ENCODE data around the gene AKT1. TPM values are rescaled to one million over a fixed set of nuclear protein-coding genes. Genes with fewer than 3 reads are reported as not detected.
A peak's percentile ranks its signal among the peaks of the same experiment; 100 is the strongest.

The AKT1 gene
- total RNA-seq, 1 donor = 188 TPM

DNA sequence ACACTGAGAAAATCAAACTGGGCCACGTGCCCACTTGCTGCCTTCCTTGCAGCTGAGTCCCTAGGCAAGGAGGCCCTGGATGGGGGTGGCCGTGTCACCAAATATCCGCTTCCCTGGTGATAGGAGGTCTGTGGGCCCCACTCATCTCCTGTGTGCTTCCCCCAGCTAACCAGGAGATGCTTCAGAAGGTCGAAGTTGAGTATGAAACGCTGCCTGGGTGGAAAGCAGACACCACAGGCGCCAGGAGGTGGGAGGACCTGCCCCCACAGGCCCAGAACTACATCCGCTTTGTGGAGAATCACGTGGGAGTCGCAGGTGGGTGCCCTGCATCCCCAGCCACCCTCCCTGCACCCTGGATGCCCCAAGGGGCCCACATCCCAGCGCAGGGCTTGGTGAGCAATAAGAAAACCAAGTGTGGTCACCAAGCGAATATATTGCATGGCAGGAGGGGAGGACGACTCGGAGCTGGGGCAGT is 49.4 kb downstream of the AKT1 start:
- Histone ChIP-seq H3K9me3 (ENCODE audit: low read depth, low read length) (no peaks in the 10 kb centered on the region), H4K20me1 (ENCODE audit: insufficient read depth, low read length) (no peaks in the 10 kb centered on the region), H3K36me3 (ENCODE audit: insufficient read depth, low read length) (no peaks in the 10 kb centered on the region), H3K27ac (ENCODE audit: low read depth, low read length) (no peak overlapping the region), H3K27me3 (ENCODE audit: insufficient read depth, low read length) (no peaks in the 10 kb centered on the region), H3K4me1 (ENCODE audit: insufficient read depth, low read length) (peaks cover 32% of the 10 kb centered on the region), H2AFZ (ENCODE audit: low read length) (no peak overlapping the region), H3K4me2 (ENCODE audit: insufficient read depth, low read length) (no peak overlapping the region), H3K4me3 (ENCODE audit: insufficient read depth, low read length) (no peak overlapping the region), H3K79me2 (ENCODE audit: insufficient read depth, low read length) (no peaks in the 10 kb centered on the region)
- TF ChIP-seq, protein P1, sequence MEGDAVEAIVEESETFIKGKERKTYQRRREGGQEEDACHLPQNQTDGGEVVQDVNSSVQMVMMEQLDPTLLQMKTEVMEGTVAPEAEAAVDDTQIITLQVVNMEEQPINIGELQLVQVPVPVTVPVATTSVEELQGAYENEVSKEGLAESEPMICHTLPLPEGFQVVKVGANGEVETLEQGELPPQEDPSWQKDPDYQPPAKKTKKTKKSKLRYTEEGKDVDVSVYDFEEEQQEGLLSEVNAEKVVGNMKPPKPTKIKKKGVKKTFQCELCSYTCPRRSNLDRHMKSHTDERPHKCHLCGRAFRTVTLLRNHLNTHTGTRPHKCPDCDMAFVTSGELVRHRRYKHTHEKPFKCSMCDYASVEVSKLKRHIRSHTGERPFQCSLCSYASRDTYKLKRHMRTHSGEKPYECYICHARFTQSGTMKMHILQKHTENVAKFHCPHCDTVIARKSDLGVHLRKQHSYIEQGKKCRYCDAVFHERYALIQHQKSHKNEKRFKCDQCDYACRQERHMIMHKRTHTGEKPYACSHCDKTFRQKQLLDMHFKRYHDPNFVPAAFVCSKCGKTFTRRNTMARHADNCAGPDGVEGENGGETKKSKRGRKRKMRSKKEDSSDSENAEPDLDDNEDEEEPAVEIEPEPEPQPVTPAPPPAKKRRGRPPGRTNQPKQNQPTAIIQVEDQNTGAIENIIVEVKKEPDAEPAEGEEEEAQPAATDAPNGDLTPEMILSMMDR (IDR thresholded peaks at IDR 0.05; ENCODE audit: extremely low read depth, low read depth, low read length) = no peak
- peak; percentile 47 for DNase-seq (ENCODE audit: insufficient read length, low spot score, missing footprints)

DNA sequence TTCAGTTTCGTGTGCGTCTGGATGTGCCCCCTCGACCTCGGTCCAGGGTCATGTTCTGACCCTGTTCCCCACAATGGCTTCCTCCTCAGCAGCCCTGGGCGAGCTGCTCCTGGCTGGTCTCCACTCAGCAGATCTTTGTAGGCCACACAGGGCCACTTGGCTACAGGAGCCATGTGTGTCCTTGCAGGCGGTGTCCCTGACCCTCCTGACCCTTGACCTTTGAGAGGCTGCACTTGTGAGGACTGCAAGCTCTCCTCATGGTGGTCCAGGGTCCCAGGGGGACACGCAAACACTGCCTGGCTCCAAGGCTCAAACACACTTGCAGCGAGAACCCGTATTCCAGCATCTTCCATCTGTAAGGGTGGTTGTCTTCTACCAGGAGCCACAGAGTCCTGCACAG is 50.1 kb downstream of the AKT1 start:
- Histone ChIP-seq H3K27me3 (ENCODE audit: insufficient read depth, low read length) (no peaks in the 10 kb centered on the region), H3K79me2 (ENCODE audit: insufficient read depth, low read length) (no peaks in the 10 kb centered on the region)

DNA sequence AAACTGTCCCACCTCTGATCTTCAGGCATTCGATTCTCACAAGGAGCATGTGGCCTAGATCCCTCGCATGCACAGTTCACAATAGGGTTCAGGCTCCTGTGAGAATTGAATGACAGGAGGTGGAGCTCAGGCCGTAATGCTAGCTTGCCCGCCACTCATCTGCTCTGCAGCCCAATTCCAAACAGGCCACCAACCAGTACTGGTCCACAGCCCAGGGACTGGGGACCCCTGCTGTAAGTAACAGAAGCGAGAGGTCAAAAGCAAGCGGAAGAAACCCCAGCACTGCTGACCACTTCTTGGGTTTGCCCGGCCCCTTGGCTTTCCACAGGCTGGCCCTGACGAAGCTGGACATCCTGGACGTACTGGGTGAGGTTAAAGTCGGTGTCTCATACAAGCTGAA is 51.1 kb downstream of the AKT1 start:
- Histone ChIP-seq H3K9me3 (ENCODE audit: low read depth, low read length) (no peaks in the 10 kb centered on the region), H3K4me2 (ENCODE audit: insufficient read depth, low read length) (no peak overlapping the region), H3K4me1 (ENCODE audit: insufficient read depth, low read length) (peaks cover 21% of the 10 kb centered on the region), H3K27ac (ENCODE audit: low read depth, low read length) (no peak overlapping the region), H3K27me3 (ENCODE audit: insufficient read depth, low read length) (no peaks in the 10 kb centered on the region), H3K36me3 (ENCODE audit: insufficient read depth, low read length) (no peaks in the 10 kb centered on the region), H3K4me3 (ENCODE audit: insufficient read depth, low read length) (no peak overlapping the region), H2AFZ (ENCODE audit: low read length) (no peak overlapping the region), H4K20me1 (ENCODE audit: insufficient read depth, low read length) (no peaks in the 10 kb centered on the region), H3K79me2 (ENCODE audit: insufficient read depth, low read length) (no peaks in the 10 kb centered on the region)
- TF ChIP-seq, protein P1 (IDR thresholded peaks at IDR 0.05; ENCODE audit: extremely low read depth, low read depth, low read length) = no peak
- DNase-seq (ENCODE audit: insufficient read length, low spot score, missing footprints) = no peak

More for the DNA sequence above, 50.1 kb downstream of the AKT1 start:
- TF ChIP-seq, protein P1 (IDR thresholded peaks at IDR 0.05; ENCODE audit: extremely low read depth, low read depth, low read length) = no peak
- Histone ChIP-seq H2AFZ (ENCODE audit: low read length) (no peak overlapping the region), H3K27ac (ENCODE audit: low read depth, low read length) (no peak overlapping the region), H3K4me2 (ENCODE audit: insufficient read depth, low read length) (no peak overlapping the region), H3K9me3 (ENCODE audit: low read depth, low read length) (no peaks in the 10 kb centered on the region), H3K36me3 (ENCODE audit: insufficient read depth, low read length) (no peaks in the 10 kb centered on the region), H3K4me3 (ENCODE audit: insufficient read depth, low read length) (no peak overlapping the region), H3K4me1 (ENCODE audit: insufficient read depth, low read length) (peaks cover 31% of the 10 kb centered on the region), H4K20me1 (ENCODE audit: insufficient read depth, low read length) (no peaks in the 10 kb centered on the region)
- peak; percentile 53 for DNase-seq (ENCODE audit: insufficient read length, low spot score, missing footprints)

DNA sequence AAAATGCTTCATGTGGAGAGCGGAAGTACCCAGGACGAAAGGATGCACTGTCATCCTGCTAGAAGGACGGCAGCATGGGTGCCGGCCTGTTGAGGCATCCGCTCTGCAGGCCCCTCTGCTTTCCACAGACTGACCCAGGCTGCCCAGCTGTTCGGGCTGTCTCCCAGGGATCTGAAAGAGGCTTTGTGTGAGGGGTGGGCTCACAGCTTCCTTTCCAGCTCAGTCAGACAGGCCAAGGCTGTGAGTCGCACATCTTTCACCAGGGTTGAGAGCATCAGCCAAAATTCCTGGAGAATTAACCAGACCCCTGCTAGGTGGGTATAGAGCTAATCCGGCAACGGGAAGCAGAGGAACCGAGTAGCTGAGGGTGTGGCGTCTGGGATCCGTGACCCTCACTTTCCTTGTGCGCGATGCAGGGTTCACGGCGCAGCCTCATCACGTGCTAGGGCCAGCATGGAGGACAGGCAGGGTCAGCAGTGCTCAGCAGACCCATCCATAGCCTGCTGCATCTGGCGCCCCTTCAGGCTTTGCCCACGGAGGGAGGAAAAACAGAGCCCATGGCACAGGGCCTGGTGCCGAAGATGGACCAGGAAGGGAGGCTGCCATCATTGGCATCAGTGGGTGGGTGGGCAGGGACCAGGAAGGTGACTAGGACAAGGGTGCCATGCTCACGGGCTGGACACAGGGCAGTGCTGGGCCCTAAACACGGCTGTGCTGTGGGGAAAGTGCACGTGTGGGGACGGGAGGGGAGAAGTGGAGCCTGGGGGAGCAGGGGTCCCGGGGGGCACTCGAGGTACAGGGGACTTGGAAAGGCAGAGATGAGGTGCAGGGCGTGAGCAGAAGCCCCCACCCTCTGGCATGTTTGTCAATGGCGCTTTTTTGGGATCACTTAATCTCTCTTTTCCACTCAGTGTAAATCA is 51.8 kb downstream of the AKT1 start:
- no peaks in the 10 kb centered on the region for H3K27me3 ChIP-seq (ENCODE audit: insufficient read depth, low read length)
- H3K4me1 ChIP-seq (ENCODE audit: insufficient read depth, low read length) = peaks cover 14% of the 10 kb centered on the region
- H3K36me3 ChIP-seq (ENCODE audit: insufficient read depth, low read length) = no peaks in the 10 kb centered on the region
- no peaks in the 10 kb centered on the region for H3K9me3 ChIP-seq (ENCODE audit: low read depth, low read length)
- no peak overlapping the region for H3K4me2 ChIP-seq (ENCODE audit: insufficient read depth, low read length)
- no peak overlapping the region for H3K27ac ChIP-seq (ENCODE audit: low read depth, low read length)
- no peak overlapping the region for H3K4me3 ChIP-seq (ENCODE audit: insufficient read depth, low read length)
- no peak overlapping the region for H2AFZ ChIP-seq (ENCODE audit: low read length)
- H3K79me2 ChIP-seq (ENCODE audit: insufficient read depth, low read length) = no peaks in the 10 kb centered on the region
- TF ChIP-seq, protein P1 (IDR thresholded peaks at IDR 0.05; ENCODE audit: extremely low read depth, low read depth, low read length) = no peak
- DNase-seq (ENCODE audit: insufficient read length, low spot score, missing footprints) = peak; percentile 82
- H4K20me1 ChIP-seq (ENCODE audit: insufficient read depth, low read length) = no peaks in the 10 kb centered on the region

Data from osteoblast (primary cell).